Measurements from ENCODE around the gene PSMD13. TPM values are rescaled to one million over a fixed set of nuclear protein-coding genes. Genes with fewer than 3 reads are reported as not detected.
A peak's percentile ranks its signal among the peaks of the same experiment; 100 is the strongest.

PSMD13 gene
- total RNA-seq, 2 donors from 2014 or later: 196 to 273 TPM

- DNase-seq (ENCODE audit: low spot score in 2 of 2) (peak in 1 of 2 donors; percentile 58), ATAC-seq (no peak)
- peaks cover 0 to 3% of the 10 kb centered on the region in 2 donors for H3K9me3 Mint-ChIP-seq
- H3K36me3 Mint-ChIP-seq: peaks cover 7 to 24% of the 10 kb centered on the region in 2 donors
- H3K27ac Mint-ChIP-seq: peak overlapping the region; percentile 29 to 77
Measured at GRCh38 chr11:291281-292210, 54.8 kb downstream of the PSMD13 start.

GRCh38 chr11:292211-293121, 55.7 kb downstream of the PSMD13 start:
- ATAC-seq (no peak), DNase-seq (ENCODE audit: low spot score in 2 of 2) (peak in 1 of 2 donors; percentile 59)
- H3K9me3 Mint-ChIP-seq: peaks cover 0 to 3% of the 10 kb centered on the region in 2 donors
- H3K36me3 Mint-ChIP-seq: peaks cover 7 to 24% of the 10 kb centered on the region in 2 donors
- peak overlapping the region in 1 of 2 donors; percentile 77 for H3K27ac Mint-ChIP-seq

DNA sequence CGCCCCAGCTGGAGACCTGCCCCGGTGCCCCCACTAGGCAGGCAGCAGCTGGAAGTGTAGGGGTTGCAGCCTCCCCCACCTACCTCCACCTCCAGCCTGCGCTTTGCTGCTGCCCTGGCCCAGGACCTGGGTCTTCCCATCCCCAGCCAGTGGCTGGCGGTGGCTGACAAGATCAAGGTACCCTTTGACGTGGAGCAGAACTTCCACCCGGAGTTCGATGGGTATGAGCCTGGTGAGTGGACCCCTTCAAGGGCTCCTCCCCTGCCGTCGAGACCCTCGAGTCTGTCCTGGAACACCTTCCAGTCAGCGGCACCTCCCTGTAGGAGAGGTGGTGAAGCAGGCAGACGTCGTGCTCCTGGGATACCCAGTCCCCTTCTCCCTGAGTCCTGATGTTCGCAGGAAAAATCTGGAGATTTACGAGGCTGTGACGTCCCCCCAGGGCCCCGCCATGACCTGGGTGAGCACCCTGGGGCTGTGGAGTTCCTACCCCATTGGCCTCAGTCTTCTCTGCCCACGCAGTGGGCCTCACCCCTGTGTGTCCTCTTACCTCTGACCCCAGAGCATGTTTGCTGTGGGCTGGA, 56.6 kb downstream of the PSMD13 start:
- H3K36me3 Mint-ChIP-seq: peaks cover 0 to 16% of the 10 kb centered on the region in 2 donors
- no peaks in the 10 kb centered on the region for H3K9me3 Mint-ChIP-seq

DNA sequence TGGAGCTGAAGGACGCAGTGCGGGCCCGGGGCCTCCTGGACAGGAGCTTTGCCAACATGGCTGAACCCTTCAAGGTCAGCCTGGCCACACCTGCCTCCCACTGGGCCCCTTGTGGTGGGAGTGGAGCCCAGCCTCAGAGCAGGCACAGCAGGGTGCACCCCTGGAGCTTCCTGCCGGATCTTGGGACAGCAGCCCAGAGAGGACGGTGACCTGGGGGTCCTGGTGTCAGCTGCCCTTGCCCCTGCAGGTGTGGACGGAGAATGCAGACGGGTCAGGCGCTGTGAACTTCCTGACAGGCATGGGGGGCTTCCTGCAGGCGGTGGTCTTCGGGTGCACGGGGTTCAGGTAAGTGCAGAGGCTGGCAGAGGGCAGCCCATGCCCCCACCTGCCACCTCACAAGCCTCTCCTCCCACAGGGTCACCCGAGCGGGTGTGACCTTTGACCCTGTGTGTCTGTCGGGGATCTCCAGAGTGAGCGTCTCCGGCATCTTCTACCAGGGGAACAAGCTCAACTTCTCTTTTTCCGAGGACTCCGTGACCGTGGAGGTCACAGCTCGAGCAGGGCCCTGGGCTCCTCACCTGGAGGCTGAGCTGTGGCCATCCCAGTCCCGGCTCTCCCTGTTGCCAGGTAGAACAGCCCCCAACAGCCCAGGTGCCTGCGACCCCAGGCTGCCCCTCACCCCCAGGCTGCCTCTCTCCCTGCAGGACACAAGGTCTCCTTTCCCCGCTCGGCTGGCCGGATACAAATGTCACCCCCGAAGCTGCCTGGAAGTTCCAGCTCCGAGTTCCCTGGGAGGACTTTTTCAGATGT, 57.3 kb downstream of the PSMD13 start:
- DNase-seq (ENCODE audit: low spot score in 2 of 2) (peak in 1 of 2 donors; percentile 57), ATAC-seq (no peak)
- peaks cover 0 to 16% of the 10 kb centered on the region in 2 donors for H3K36me3 Mint-ChIP-seq
- no peak overlapping the region for H3K27ac Mint-ChIP-seq
- no peaks in the 10 kb centered on the region for H3K9me3 Mint-ChIP-seq

More for the DNA sequence above, 56.6 kb downstream of the PSMD13 start:
- DNase-seq (ENCODE audit: low spot score in 2 of 2): peak in 1 of 2 donors; percentile 56
- ATAC-seq: no peak
- H3K27ac Mint-ChIP-seq: no peak overlapping the region

GRCh38 chr11:294780-295179, 58.0 kb downstream of the PSMD13 start:
- H3K36me3 Mint-ChIP-seq: peaks cover 0 to 15% of the 10 kb centered on the region in 2 donors
- DNase-seq (ENCODE audit: low spot score in 2 of 2) (peak in 1 of 2 donors; percentile 55), ATAC-seq (no peak)
- H3K27ac Mint-ChIP-seq: peak overlapping the region in 1 of 2 donors; percentile 41
- no peaks in the 10 kb centered on the region for H3K9me3 Mint-ChIP-seq

DNA sequence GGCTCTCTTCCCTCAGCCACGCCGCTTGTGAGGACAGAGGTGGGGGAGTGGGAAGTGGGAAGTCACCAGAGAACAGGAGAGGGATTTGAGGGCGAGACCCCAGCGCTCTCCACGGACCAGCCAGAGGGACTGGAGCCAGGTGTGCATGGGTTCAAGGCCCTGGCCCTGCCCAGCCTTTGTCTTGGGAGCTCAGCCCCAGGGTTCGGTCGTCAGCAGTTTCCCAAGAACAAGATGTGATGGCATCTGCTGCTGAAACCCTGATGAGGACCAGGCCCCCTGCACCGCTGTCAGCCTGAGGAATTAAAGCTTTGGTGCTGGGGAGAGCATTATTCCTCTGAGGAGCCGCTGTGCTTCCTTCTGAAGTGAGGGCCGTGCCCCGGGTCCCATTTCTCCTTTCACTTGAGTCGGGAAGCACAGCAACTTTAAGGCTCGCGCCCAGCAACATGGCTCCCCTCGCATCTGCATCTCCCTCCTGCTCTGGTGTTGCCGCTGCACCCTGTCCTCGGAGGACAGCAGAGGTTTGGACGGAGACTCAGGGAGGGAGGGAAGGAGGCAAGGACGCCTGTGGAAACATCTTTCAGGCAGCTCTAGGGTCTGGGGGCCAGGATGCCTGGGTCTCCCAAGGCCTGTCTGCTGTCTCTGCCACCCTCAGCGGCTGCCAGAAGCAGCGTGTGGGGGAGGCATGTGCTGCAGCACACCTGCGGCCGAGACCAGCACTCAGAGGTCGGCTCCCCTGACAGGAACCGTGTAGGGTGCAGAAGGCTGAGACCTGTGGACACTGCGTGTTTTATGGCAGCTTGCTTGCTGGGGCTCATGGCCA, 58.8 kb downstream of the PSMD13 start:
- Mint-ChIP-seq H3K36me3 (peaks cover 0 to 10% of the 10 kb centered on the region in 2 donors), H3K27ac (peak overlapping the region in 1 of 2 donors; percentile 70), H3K9me3 (no peaks in the 10 kb centered on the region)
- ATAC-seq (no peak), DNase-seq (ENCODE audit: low spot score in 2 of 2) (peak in 1 of 2 donors; percentile 58)

- no peak for ATAC-seq
Measured at GRCh38 chr11:296171-297050, 59.6 kb downstream of the PSMD13 start.

GRCh38 chr11:297051-297585, 60.3 kb downstream of the PSMD13 start:
- H3K9me3 Mint-ChIP-seq: no peaks in the 10 kb centered on the region
- H3K36me3 Mint-ChIP-seq: no peaks in the 10 kb centered on the region
- DNase-seq (ENCODE audit: low spot score in 2 of 2): no peak
- peak; percentile 24 to 29 for ATAC-seq
- H3K27ac Mint-ChIP-seq: peak overlapping the region in 1 of 2 donors; percentile 70

More at GRCh38 chr11:296171-297050, 59.6 kb downstream of the PSMD13 start:
- Mint-ChIP-seq H3K27ac (peak overlapping the region in 1 of 2 donors; percentile 70), H3K9me3 (no peaks in the 10 kb centered on the region), H3K36me3 (peaks cover 0 to 2% of the 10 kb centered on the region in 2 donors)
- peak in 1 of 2 donors; percentile 71 for DNase-seq (ENCODE audit: low spot score in 2 of 2)

- DNase-seq (ENCODE audit: low spot score in 2 of 2) (peak in 1 of 2 donors; percentile 82), ATAC-seq (peak; percentile 56 to 65)
- Mint-ChIP-seq H3K27ac (peak overlapping the region in 1 of 2 donors; percentile 70), H3K9me3 (no peaks in the 10 kb centered on the region), H3K36me3 (no peaks in the 10 kb centered on the region)
Measured at GRCh38 chr11:297586-298405, 61.0 kb downstream of the PSMD13 start.

DNA sequence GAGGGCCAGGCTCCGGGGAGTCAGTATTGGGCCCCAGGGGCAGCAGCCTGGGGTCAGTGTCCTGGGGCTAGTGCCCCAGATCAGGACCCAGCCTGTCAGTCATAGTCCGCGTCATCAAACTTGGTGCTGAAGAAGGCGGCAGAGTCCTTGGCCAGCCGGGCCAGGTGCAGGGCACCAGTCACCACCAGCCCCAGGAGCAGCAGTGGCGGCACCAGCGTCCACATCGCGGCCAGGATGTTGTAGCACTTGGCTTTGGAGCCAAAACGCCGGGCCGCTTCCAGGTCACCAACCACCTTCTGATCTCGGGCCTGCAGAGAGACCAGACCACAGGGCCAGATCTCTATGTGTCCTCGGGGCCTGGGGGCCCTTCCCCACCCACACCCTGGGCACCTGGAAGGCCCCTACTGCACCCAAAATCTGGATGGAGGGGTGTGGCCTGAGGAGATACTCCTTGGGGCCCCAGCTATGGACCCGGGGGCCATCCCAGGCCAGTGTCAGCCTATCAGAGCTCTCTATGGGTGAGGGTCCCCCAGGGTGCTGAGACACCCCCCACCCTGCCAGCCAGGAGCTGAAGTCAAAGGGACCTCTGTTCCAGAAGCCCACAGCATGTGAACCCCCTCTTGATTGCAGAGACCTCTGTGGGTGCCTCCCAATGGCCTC, 61.8 kb downstream of the PSMD13 start:
- DNase-seq (ENCODE audit: low spot score in 2 of 2) (peak in 1 of 2 donors; percentile 69), ATAC-seq (peak in 1 of 2 donors; percentile 7)
- Mint-ChIP-seq H3K36me3 (no peaks in the 10 kb centered on the region), H3K27ac (peak overlapping the region in 1 of 2 donors; percentile 70), H3K9me3 (no peaks in the 10 kb centered on the region)

DNA sequence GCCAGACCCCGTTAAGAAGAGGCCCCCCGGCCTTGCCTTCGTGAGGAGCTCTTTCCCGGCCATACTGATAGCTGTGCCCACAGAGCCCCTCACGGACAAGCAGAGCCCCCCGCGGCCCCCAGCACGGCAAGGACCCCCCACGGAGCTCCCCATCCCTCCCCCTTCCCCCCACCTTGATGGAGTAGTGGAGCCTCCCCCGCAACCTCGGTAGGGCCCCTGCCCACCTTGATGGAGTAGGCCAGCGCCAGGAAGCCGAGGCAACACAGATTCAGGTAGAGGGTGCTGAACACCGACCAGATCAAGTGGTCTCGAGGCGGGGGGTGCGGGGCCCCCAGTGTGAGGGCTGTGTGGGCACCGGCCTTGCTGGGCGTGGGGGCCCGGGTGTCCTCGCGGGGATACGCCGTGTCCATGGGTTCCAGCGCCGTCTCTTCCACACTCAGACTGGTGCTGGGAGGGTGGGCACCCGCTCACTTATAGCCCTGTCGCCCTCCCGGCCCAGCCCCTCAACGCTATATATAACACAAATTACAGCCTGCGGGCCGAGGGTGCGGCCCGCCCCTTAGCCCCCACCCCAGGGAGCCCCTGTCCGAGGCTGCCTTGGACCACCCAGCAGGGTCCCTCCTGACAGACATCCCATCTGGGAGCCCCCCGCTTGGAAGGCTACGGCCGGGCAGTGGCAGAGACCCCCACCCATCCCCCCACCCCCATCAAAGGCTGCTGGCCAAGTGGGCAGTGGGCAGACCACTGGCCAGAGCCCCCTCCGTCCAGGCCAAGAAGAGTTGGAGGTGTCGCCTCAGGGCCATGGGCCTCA, 62.5 kb downstream of the PSMD13 start, which contains the start of gene IFITM5:
Gene IFITM5 (minus strand): TSS at position 446 of the 811 bp plus-strand sequence. CDS start 36 bp downstream, at position 410.
- DNase-seq (ENCODE audit: low spot score in 2 of 2) (peak in 1 of 2 donors; percentile 61), ATAC-seq (peak in 1 of 2 donors; percentile 1)
- Mint-ChIP-seq H3K9me3 (no peaks in the 10 kb centered on the region), H3K36me3 (no peaks in the 10 kb centered on the region), H3K27ac (peak within 1 kb of the TSS; percentile 7 to 77)

All from activated naive CD4-positive, alpha-beta T cell treated with anti-CD3 and anti-CD28 coated beads, Interleukin-2, amount 50 U/mL, for 72 hours (primary cell).